Stimulated activated CD4-positive, alpha-beta T cell treated with anti-CD3 and anti-CD28 coated beads, TNF-alpha, amount 100 ng/mL, for 1 hour (primary cell): ENCODE results near the gene GALNT13.

Experiments used
- DNase-seq, 3 donors: peaks; one replicate each; pipeline ENCODE4 v3.0.0-alpha.2; 2020; ENCODE audit warnings: low read depth in 3 of 3, low spot score in 1 of 3

The GALNT13 gene

GRCh38 chr2:154203902-154204301, 332.2 kb downstream of the GALNT13 start:
- no peak for DNase-seq

GRCh38 chr2:154207288-154208047, 335.7 kb downstream of the GALNT13 start:
- no peak for DNase-seq

- no peak for DNase-seq
These were observed 352.0 kb downstream of the GALNT13 start for GRCh38 chr2:154223726-154224125.

GRCh38 chr2:154226931-154227330, 355.2 kb downstream of the GALNT13 start:
- no peak for DNase-seq

GRCh38 chr2:154228566-154229280, 357.0 kb downstream of the GALNT13 start:
- DNase-seq: no peak

GRCh38 chr2:154229966-154230365, 358.2 kb downstream of the GALNT13 start:
- DNase-seq: no peak

- no peak for DNase-seq
These were observed 359.3 kb downstream of the GALNT13 start for GRCh38 chr2:154231021-154231420.

GRCh38 chr2:154233231-154233630, 361.5 kb downstream of the GALNT13 start:
- no peak for DNase-seq

GRCh38 chr2:154238252-154238651, 366.5 kb downstream of the GALNT13 start:
- DNase-seq: no peak

GRCh38 chr2:154240316-154240715, 368.6 kb downstream of the GALNT13 start:
- no peak for DNase-seq

- no peak for DNase-seq
These were observed 369.2 kb downstream of the GALNT13 start for GRCh38 chr2:154240921-154241379.

GRCh38 chr2:154242687-154243086, 371.0 kb downstream of the GALNT13 start:
- DNase-seq: no peak

- DNase-seq: no peak
These were observed 372.0 kb downstream of the GALNT13 start for GRCh38 chr2:154243685-154244084.

GRCh38 chr2:154244932-154245331, 373.2 kb downstream of the GALNT13 start:
- DNase-seq: no peak

GRCh38 chr2:154247503-154247902, 375.8 kb downstream of the GALNT13 start:
- no peak for DNase-seq

- no peak for DNase-seq
These were observed 384.4 kb downstream of the GALNT13 start for GRCh38 chr2:154256136-154256535.

- DNase-seq: no peak
These were observed 387.3 kb downstream of the GALNT13 start for GRCh38 chr2:154259030-154259429.

- DNase-seq: no peak
These were observed 389.8 kb downstream of the GALNT13 start for GRCh38 chr2:154261473-154262027.

- DNase-seq: no peak
These were observed 391.5 kb downstream of the GALNT13 start for GRCh38 chr2:154263206-154263605.

- DNase-seq: no peak
These were observed 392.3 kb downstream of the GALNT13 start for GRCh38 chr2:154264024-154264423.

- DNase-seq: no peak
These were observed 396.3 kb downstream of the GALNT13 start for GRCh38 chr2:154267983-154268382.

GRCh38 chr2:154280543-154280942, 408.8 kb downstream of the GALNT13 start:
- DNase-seq: no peak
